GM21619 (cell line): ENCODE measurements around the gene LCE2C.

Experiments used
- ATAC-seq: cut with Tn5 transposase; IDR thresholded peaks from one replicate; pipeline ENCODE4 v1.9.1; 2021; ENCODE audit not compliant: unreplicated experiment

LCE2C gene

GRCh38 chr1:152718238-152718637, 43.2 kb downstream of the LCE2C start:
- no peak for ATAC-seq

- ATAC-seq = no peak
Measured at GRCh38 chr1:152725261-152725660, 50.2 kb downstream of the LCE2C start.
